HG03558 (cell line): Measurements from ENCODE around the gene PICALM.
"Not testable (repeated sequence)": the region's sequence is repeated elsewhere in the genome, so short reads cannot be mapped to it uniquely, and the experiment has no call there.

Experiments
- ATAC-seq: cut with Tn5 transposase; IDR thresholded peaks from one replicate; pipeline ENCODE4 v1.9.1; 2021; ENCODE audit warnings: moderate number of reproducible peaks; ENCODE audit not compliant: unreplicated experiment; ENCODE audit errors: extremely low read depth

Gene PICALM, protein sequence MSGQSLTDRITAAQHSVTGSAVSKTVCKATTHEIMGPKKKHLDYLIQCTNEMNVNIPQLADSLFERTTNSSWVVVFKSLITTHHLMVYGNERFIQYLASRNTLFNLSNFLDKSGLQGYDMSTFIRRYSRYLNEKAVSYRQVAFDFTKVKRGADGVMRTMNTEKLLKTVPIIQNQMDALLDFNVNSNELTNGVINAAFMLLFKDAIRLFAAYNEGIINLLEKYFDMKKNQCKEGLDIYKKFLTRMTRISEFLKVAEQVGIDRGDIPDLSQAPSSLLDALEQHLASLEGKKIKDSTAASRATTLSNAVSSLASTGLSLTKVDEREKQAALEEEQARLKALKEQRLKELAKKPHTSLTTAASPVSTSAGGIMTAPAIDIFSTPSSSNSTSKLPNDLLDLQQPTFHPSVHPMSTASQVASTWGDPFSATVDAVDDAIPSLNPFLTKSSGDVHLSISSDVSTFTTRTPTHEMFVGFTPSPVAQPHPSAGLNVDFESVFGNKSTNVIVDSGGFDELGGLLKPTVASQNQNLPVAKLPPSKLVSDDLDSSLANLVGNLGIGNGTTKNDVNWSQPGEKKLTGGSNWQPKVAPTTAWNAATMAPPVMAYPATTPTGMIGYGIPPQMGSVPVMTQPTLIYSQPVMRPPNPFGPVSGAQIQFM

GRCh38 chr11:86068951-86069407 is at the start of gene PICALM:
TSS of gene PICALM (minus strand) at chr11:86069084. CDS start at chr11:86068780, 304 bp downstream.
- ATAC-seq = peak; percentile 60

- no peak for ATAC-seq
These were observed 49.4 kb upstream of the PICALM start for GRCh38 chr11:86118253-86118652.

- ATAC-seq = no peak
These were observed 48.8 kb upstream of the PICALM start for GRCh38 chr11:86117712-86118063.

GRCh38 chr11:86117001-86117711 is 48.3 kb upstream of the PICALM start:
- no peak for ATAC-seq

DNA sequence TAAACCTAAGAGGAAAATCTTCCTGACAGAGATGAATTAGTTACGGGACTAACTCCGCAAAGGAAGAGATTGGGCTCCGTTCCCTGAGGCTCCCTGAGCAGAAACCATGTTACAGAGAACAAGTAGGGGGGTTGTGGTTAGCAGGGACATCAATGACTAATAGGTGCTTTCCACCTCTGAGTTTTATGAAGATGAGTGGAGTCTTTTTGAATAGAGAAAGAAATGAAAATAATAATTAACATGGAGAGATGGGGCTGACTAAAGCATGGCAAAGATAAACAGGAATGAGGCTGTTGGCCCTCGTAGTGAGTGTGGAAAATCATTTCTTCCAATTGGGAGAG is 47.5 kb upstream of the PICALM start:
- peak; percentile 91 for ATAC-seq

DNA sequence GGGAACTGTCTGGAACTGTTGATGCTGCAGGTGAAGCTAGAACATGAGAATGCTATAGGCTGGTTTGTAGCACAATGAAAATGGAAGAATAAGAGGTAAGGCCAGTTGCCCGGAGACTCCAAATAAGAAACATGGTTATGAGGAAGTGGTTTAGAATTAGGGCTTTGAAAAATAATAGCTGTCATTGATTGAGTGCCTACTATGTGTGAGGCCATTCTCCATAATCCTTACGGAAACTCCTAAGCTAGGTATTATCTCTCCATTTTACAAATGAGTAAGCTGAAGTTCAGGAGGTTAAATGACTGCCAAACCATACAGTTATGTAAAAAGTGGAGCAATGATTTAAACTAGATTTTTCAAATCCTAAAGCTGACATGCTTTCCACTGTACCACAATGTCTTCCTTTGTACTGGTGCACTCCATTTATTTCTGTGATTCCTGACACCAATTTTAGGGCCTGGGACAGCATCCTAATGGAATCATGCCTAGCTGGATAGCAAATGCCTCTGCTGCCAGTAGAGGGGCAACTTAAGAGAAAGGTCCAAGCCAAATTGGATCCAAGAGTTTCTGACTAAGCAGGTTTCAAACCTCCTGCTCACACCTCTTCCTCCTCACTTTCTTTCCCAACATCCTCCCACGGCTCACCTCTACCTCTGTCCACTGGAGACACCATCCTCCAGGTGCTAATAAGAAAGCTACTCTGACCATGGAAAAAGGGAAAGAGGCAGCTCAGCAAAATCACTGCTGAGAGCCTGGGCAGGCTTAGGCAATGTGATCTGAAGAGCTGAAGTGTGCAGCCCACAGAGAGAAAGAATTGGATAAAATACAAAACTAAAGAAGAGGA is 46.9 kb upstream of the PICALM start:
- ATAC-seq = peak; percentile 16

DNA sequence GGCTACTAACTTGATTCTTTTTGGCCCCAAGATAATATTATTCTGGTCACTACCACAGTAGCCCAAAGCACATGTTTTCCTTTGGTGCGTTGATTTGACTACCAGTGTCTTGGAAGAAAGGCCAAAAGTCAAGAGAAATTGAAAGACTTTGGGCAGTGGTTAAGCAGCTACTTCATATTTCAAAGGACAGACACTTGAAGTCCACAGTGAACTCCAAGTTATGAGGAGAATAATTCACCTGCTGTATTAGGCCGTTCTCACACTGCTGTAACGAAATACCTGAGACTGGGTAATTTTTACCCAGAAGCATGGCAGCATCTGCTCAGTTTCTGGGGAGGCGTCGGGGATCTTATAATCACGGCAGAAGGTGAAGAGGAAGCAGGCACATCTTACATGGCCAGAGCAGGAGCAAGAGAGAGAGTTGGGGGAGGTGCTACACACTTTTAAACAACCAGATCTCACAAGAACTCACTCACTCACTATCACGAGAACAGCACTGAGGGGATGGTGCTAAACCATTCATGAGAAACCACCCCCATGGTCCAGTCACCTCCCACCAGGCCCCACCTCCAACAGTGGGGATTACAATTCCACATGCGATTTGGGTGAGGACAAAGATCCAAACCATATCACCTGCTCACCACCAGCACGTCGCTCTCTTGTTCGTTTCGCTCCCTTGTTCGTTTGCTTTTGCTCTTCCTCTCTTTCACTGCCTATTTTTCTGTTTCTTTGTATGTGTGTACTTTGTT is 40.2 kb upstream of the PICALM start:
- no peak for ATAC-seq

DNA sequence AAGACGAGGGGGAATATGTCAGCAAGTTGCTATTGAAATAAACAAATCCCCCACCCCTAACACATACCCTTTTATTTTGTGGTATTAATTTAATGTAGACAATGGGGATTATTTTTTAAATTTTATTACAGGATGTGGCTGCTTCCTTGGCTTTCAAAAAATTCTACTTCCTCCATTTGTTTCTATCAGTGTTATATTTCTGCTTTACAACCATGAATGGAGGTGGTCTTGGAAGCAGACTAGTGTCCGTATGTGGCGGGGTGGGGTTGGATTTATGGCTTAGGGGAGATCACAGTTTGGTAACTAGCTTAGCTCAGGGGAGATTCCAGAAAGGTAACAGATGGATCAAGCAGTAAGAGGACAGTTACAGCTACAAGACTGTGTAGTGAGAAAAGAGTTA is 39.3 kb upstream of the PICALM start:
- ATAC-seq = no peak

DNA sequence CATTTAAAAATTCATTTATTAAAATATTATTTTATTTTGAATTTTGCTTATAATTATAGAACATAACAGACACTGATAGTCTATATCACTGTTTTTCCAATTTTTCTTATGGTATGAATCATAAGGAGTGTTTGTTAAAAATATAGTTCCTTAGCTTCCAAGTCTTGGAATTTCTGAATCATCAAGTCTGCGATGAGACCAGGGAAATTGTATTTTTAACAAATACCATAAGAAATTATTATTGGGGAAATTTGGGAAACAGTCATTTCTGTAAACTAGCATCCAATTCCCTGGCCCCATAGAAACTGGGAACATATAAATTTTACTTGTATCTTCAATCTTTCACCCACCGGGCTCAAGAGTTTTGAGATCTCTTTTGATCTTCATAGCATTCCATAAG is 38.0 kb upstream of the PICALM start:
- ATAC-seq = no peak

- not testable (repeated sequence) for ATAC-seq
These were observed 37.1 kb upstream of the PICALM start for GRCh38 chr11:86106031-86106430.

DNA sequence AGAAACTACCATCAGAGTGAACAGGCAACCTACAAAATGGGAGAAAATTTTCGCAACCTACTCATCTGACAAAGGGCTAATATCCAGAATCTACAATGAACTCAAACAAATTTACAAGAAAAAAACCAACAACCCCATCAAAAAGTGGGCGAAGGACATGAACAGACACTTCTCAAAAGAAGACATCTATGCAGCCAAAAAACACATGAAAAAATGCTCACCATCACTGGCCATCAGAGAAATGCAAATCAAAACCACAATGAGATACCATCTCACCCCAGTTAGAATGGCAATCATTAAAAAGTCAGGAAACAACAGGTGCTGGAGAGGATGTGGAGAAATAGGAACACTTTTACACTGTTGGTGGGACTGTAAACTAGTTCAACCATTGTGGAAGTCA is 36.7 kb upstream of the PICALM start:
- not testable (repeated sequence) for ATAC-seq

DNA sequence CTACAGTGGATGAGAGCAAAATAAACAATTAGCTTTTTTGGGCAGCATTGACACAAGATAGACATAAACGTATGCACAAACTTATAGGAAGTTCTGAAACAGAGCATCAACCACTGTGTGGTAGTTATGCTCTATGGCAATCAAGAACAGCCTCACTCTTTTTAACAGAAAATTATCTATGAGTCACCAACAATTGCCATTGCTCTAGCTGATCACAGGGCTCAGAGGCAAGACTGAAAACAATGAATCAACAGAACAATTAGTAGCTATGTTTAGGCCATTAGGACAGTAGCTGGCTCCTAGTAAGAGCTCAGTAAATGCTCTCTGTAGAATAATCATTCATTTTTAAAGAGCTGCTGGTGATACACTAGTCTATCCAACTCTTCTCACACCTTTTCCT is 34.9 kb upstream of the PICALM start:
- no peak for ATAC-seq

DNA sequence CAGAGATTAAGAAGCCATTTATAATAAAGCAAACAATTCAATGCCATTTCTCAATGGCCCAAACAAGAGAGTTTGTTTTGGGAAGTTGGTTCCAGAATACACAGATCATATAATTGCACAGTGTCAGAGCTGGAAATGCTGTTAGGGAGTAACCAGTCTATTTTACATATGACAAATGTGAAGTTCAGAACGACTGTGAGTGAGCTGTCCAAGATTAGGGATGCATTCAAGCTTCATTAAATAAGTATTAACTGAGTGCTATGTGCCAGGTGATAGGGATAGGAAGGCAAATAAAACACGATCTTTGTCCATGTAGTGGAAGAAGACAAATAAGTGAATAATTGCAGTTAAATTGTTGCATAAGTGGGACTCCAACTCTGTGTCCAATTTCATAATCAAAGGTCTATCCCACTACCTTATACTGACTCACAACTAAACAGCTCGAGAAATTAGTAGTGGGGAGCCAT is 33.1 kb upstream of the PICALM start:
- no peak for ATAC-seq

GRCh38 chr11:86101493-86101892 is 32.6 kb upstream of the PICALM start:
- ATAC-seq = no peak

GRCh38 chr11:86099874-86100273 is 31.0 kb upstream of the PICALM start:
- ATAC-seq = no peak

GRCh38 chr11:86097980-86098379 is 29.1 kb upstream of the PICALM start:
- no peak for ATAC-seq

DNA sequence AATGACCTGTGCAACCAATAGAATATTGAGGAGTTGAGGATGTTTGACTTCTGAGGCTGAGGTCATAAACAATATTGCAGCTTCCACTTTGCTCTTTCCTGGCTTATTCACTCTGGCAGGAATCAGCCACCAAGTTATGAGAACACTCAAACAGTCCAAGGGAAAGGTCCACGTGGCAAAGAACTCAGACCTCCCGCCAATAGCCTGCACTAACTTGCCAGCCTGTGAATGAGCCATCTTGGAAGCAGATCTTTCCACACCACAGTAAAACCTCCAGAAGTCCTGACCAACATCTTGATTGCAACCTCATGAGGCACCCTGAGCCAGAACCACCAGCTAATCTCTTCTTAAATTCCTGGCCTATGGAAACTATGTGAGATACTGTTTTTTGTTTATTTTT is 22.7 kb upstream of the PICALM start:
- ATAC-seq = no peak

GRCh38 chr11:86091086-86091485 is 22.2 kb upstream of the PICALM start:
- no peak for ATAC-seq

DNA sequence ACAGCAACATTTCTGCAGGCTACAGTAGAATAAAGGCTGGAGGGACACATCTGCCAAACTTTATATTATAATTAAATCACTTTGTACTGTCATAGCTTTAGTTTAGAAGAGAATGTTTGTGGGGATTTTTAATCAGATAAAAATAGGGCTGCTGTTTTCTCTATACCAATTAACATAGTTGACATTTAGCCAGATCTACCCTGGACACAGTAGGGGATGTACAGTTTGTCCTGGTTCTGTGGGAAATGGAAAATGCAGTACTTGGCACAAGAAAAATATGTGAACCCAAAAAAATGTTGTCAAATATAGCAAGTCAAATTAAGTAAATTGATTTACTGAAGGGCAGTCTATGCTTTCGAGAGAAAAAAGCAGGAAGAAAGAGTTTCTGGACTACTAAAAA is 20.8 kb upstream of the PICALM start:
- no peak for ATAC-seq

DNA sequence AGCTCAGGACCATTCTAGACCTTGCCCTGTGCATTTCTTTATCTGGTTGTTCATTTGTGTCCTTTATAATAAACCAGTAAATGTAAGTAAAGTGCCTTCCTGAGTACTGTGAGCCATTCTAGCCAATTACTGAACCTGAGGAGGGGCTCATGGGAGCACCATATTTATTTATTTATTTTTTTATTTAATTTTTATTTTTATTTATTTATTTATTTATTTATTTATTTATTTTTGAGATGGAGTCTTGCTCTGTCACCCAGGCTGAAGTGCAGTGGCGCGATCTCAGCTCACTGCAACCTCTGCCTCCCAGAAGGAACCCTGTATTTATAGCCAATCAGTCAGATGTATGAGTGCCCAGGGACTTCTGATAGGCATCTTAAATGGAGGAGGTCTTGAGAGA is 18.8 kb upstream of the PICALM start:
- not testable (repeated sequence) for ATAC-seq
